ENCODE measurements around the gene WNT3A. TPM values are rescaled to one million over a fixed set of nuclear protein-coding genes. Genes with fewer than 3 reads are reported as not detected.

WNT3A gene
- polyA plus RNA-seq, 3 donors = not detected

- peaks cover 14 to 30% (median 18%) of the 10 kb centered on the region in 3 donors for H3K27me3 Mint-ChIP-seq (ENCODE audit: low read depth in 3 of 3)
- Histone ChIP-seq H3K79me2 (ENCODE audit: insufficient read depth, low read length) (no peaks in the 10 kb centered on the region), H3K27ac (ENCODE audit: low read depth in 1 of 2, low read length in 2 of 2) (no peak overlapping the region), H4K20me1 (ENCODE audit: insufficient read depth, low read length) (no peaks in the 10 kb centered on the region), H2AFZ (ENCODE audit: insufficient read depth, low read depth, low read length, poor library complexity, severe bottlenecking) (no peak overlapping the region), H3K36me3 (replicated peaks in 1 of 2; ENCODE audit: control insufficient read depth in 1 of 2, insufficient read depth in 2 of 2, low read length in 2 of 2) (no peaks in the 10 kb centered on the region), H3K9ac (ENCODE audit: insufficient read depth, low read length, poor library complexity, severe bottlenecking) (no peak overlapping the region), H3K9me3 (replicated peaks in 1 of 2; ENCODE audit: control insufficient read depth in 1 of 2, insufficient read depth in 1 of 2, low read length in 2 of 2) (peaks cover 0 to 4% of the 10 kb centered on the region in 2 donors), H3K4me1 (ENCODE audit: control insufficient read depth in 1 of 2, insufficient read depth in 2 of 2, low read length in 2 of 2) (no peaks in the 10 kb centered on the region), H3K27me3 (ENCODE audit: control insufficient read depth in 2 of 2, insufficient read depth in 2 of 2, low read length in 2 of 2) (peaks cover under 1 to 19% of the 10 kb centered on the region in 2 donors), H3K4me3 (replicated peaks in 1 of 3; ENCODE audit: low read depth in 2 of 3, low read length in 3 of 3) (no peak overlapping the region), H3K4me2 (replicated peaks; ENCODE audit: extremely low read depth, low read length, poor library complexity, severe bottlenecking) (no peak overlapping the region)
- no peak overlapping the region for H3K27ac Mint-ChIP-seq
- WGBS (ENCODE audit: insufficient coverage) = 69% methylated on average over 5 of the region's 7 CpGs
- no peak for TF ChIP-seq CTCF (IDR thresholded peaks at IDR 0.05)
- no peaks in the 10 kb centered on the region for H3K36me3 Mint-ChIP-seq
- DNase-seq = no peak
- intact Hi-C loops (cut with micrococcal nuclease) = no loop called here
- no peaks in the 10 kb centered on the region for H3K4me1 Mint-ChIP-seq
- peaks cover 0 to 6% (median 0%) of the 10 kb centered on the region in 7 donors for H3K9me3 Mint-ChIP-seq
- no peak overlapping the region for H3K4me3 Mint-ChIP-seq
Observed at GRCh38 chr1:228043281-228043848, 36.6 kb downstream of the WNT3A start.

GRCh38 chr1:228044961-228045360, 38.2 kb downstream of the WNT3A start:
- H3K4me2 ChIP-seq (replicated peaks; ENCODE audit: extremely low read depth, low read length, poor library complexity, severe bottlenecking) = no peak overlapping the region
- H3K27ac ChIP-seq (ENCODE audit: low read depth in 1 of 2, low read length in 2 of 2) = no peak overlapping the region

More at GRCh38 chr1:228044961-228045360, 38.2 kb downstream of the WNT3A start:
- no peak for TF ChIP-seq CTCF (IDR thresholded peaks at IDR 0.05)
- Histone ChIP-seq H4K20me1 (ENCODE audit: insufficient read depth, low read length) (no peaks in the 10 kb centered on the region), H3K4me1 (ENCODE audit: control insufficient read depth in 1 of 2, insufficient read depth in 2 of 2, low read length in 2 of 2) (no peaks in the 10 kb centered on the region), H2AFZ (ENCODE audit: insufficient read depth, low read depth, low read length, poor library complexity, severe bottlenecking) (no peak overlapping the region), H3K4me3 (replicated peaks in 1 of 3; ENCODE audit: low read depth in 2 of 3, low read length in 3 of 3) (no peak overlapping the region), H3K36me3 (replicated peaks in 1 of 2; ENCODE audit: control insufficient read depth in 1 of 2, insufficient read depth in 2 of 2, low read length in 2 of 2) (no peaks in the 10 kb centered on the region), H3K27me3 (ENCODE audit: control insufficient read depth in 2 of 2, insufficient read depth in 2 of 2, low read length in 2 of 2) (peaks cover 0 to 3% of the 10 kb centered on the region in 2 donors), H3K9me3 (replicated peaks in 1 of 2; ENCODE audit: control insufficient read depth in 1 of 2, insufficient read depth in 1 of 2, low read length in 2 of 2) (no peaks in the 10 kb centered on the region), H3K79me2 (ENCODE audit: insufficient read depth, low read length) (no peaks in the 10 kb centered on the region), H3K9ac (ENCODE audit: insufficient read depth, low read length, poor library complexity, severe bottlenecking) (no peak overlapping the region)
- no peaks in the 10 kb centered on the region for H3K36me3 Mint-ChIP-seq
- H3K4me1 Mint-ChIP-seq = peaks cover 2% of the 10 kb centered on the region
- no peak for DNase-seq
- 95% methylated on average over 3 of the region's 3 CpGs for WGBS (ENCODE audit: insufficient coverage)
- H3K4me3 Mint-ChIP-seq = no peak overlapping the region
- intact Hi-C loops (cut with micrococcal nuclease) = no loop called here
- no peak overlapping the region for H3K27ac Mint-ChIP-seq
- peaks cover 0 to 6% (median 1%) of the 10 kb centered on the region in 7 donors for H3K9me3 Mint-ChIP-seq
- H3K27me3 Mint-ChIP-seq (ENCODE audit: low read depth in 3 of 3) = peaks cover 5 to 17% (median 9%) of the 10 kb centered on the region in 3 donors
